HFF-Myc (cell line): ENCODE measurements around the gene PPARA.

Experiments
- DNase-seq: peaks from one replicate; pipeline ENCODE4 v3.0.0-alpha.2; 2011; ENCODE audit warnings: low read depth; ENCODE audit errors: extremely low read depth
- H3K4me3 ChIP-seq: replicated peaks from 2 replicates; pipeline ENCODE4 v1.5.1; 2011; ENCODE audit warnings: low read depth, mild to moderate bottlenecking, control low read depth, low read length
- CTCF ChIP-seq: IDR thresholded peaks from 2 replicates; pipeline ENCODE4 v1.5.1; 2012; ENCODE audit warnings: mild to moderate bottlenecking, low read depth, low read length, control low read depth; ENCODE audit errors: missing control alignments

PPARA gene

DNA sequence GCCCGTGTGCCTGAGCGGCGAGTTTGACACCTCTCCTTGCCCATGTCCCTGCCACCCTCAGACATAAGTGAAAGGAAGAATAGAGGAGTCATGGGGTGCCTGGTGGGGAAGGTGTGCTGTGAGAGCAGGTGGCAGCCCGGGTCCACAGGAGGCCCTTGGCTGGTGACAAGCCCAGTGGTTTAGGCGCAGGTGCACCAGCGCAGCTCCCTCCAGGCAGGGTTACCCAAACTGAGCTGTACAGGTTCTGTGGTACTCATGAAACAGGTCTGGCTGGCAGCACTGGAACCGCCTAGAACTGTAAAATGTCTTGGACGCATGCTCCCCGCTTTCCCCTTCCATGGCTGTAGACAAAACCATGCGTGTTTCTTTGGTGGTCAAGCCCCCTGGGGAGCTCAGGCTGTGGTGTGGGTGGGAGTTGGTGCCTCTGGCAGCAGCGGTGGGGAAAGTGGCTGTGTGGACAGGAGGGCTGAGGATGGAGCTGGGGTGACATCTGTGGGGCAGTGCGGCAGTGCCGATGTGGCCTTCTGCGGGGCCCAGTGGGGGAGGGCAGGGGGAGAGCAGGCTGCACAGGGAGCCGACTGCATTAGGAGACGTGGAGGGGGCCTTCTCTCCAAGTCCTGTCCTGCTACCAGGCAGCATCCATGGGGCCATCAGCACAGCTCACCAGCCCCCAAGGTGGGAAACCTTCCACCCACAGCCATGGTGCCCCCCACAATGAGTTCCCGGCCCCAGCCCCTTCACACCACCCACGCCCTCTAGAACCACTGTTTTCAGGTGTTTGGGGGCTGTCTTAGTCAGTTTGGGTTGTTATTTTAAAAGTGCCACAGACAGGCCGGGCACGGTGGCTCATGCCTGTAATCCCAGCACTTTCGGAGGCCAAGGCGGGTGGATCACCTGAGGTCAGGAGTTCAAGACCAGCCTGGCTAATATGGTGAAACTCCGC lies 140.8 kb downstream of the PPARA start:
- no peak overlapping the region for H3K4me3 ChIP-seq
- TF ChIP-seq CTCF = no peak
- no peak for DNase-seq

DNA sequence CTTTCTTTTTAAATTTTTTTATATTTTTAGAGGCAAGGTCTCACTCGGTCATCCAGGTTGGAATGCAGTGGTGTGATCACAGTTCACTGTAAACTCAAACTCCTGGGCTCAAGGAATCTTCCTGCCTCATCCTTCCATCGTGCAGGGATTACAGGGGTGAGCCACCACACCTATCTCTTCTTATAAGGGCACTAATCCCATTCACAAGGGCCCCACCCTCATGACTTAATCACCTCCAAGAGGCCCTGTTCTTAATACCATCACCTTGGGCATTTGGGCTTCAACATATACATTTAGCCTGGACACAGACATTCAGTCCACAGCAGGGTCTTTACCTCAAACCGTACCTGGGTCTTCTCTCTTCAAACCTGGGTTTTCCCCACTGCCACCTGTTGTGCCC lies 141.8 kb downstream of the PPARA start:
- no peak overlapping the region for H3K4me3 ChIP-seq
- DNase-seq = no peak
- TF ChIP-seq CTCF = no peak

DNA sequence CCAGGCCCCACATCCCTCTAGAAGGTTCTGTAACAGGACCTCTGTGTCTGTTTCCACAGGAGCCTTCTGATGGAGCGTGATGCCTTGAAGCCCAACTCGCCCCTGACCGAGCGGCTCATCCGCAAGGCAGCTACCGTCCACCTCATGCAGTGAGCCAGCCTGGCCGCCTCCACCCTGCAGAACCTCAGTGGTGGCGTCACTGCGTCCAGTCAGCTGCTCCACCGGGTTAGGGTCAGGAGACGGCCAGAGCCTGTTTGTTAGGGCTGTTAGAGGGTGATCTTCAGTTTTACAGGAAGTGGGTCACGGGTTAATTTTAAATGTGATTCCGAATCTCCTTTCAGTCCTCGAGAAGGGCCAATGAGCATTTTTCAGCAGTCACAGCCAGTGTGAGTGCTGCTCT lies 142.4 kb downstream of the PPARA start:
- no peak for DNase-seq
- H3K4me3 ChIP-seq = no peak overlapping the region
- TF ChIP-seq CTCF = no peak
